PFSK-1 (cell line): ENCODE results near the gene ZNF398.

Experiments used
- SIN3A ChIP-seq: IDR thresholded peaks from 2 replicates; pipeline ENCODE4 v1.6.1; 2012; ENCODE audit warnings: mild to moderate bottlenecking, low read length, moderate library complexity, borderline replicate concordance; ENCODE audit not compliant: insufficient read depth
- TAF1 ChIP-seq: IDR thresholded peaks from 2 replicates; pipeline ENCODE4 v1.6.1; 2012; ENCODE audit warnings: low read length, control low read depth, borderline replicate concordance; ENCODE audit not compliant: insufficient read depth
- TF ChIP-seq, protein P1 (sequence below), 2 experiments: IDR thresholded peaks; 2 replicates each; pipeline versions ENCODE4 v1.6.1 to v1.8.0; 2011 to 2012; ENCODE audit warnings: low read depth in 2 of 2, low read length in 2 of 2, control low read depth in 1 of 2, inconsistent platforms in 1 of 2, mild to moderate bottlenecking in 1 of 2, moderate library complexity in 1 of 2; ENCODE audit not compliant: insufficient read depth in 1 of 2

DNA sequence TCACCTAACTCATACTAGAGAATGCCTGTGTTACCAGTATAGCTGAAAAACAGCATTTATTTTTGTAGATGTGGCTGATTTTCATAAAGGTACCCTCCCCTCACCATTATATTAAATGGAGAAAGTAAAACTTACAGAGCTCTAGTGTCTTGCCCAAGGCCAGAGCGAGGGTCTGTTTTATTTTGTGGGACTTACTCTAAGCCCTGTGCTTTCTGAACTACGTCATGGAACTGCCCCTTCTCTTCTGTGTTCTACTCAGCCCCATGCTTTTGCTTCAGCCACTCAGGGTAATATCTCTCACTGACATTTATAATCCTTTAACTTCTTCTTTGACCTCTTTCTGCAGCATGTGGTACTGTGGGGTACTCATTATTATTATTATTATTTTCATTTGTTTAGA lies 46.4 kb upstream of the ZNF398 start:
- TF ChIP-seq, protein P1, sequence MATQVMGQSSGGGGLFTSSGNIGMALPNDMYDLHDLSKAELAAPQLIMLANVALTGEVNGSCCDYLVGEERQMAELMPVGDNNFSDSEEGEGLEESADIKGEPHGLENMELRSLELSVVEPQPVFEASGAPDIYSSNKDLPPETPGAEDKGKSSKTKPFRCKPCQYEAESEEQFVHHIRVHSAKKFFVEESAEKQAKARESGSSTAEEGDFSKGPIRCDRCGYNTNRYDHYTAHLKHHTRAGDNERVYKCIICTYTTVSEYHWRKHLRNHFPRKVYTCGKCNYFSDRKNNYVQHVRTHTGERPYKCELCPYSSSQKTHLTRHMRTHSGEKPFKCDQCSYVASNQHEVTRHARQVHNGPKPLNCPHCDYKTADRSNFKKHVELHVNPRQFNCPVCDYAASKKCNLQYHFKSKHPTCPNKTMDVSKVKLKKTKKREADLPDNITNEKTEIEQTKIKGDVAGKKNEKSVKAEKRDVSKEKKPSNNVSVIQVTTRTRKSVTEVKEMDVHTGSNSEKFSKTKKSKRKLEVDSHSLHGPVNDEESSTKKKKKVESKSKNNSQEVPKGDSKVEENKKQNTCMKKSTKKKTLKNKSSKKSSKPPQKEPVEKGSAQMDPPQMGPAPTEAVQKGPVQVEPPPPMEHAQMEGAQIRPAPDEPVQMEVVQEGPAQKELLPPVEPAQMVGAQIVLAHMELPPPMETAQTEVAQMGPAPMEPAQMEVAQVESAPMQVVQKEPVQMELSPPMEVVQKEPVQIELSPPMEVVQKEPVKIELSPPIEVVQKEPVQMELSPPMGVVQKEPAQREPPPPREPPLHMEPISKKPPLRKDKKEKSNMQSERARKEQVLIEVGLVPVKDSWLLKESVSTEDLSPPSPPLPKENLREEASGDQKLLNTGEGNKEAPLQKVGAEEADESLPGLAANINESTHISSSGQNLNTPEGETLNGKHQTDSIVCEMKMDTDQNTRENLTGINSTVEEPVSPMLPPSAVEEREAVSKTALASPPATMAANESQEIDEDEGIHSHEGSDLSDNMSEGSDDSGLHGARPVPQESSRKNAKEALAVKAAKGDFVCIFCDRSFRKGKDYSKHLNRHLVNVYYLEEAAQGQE (IDR thresholded peaks at IDR 0.05; ENCODE audit: insufficient read depth in 1 of 2, low read depth in 2 of 2, low read length in 2 of 2) = no peak
- no peak for TF ChIP-seq TAF1
- TF ChIP-seq SIN3A = no peak
